PC-3 (cell line): ENCODE results near the gene PELO. TPM values are rescaled to one million over a fixed set of nuclear protein-coding genes. Genes with fewer than 3 reads are reported as not detected.

ENCODE experiments used
- ATAC-seq: fragments of 200-7000 bp; cut with Tn5 transposase; 2 replicates; pipeline ENCODE4 v1.9.1; 2020; ENCODE audit warnings: mild to moderate bottlenecking, moderate library complexity
- BruUV-seq: library from RNA; stranded (reverse); fragments of 400-500 nt; replicated peaks from 2 replicates; lab custom pipeline; 2021; lab: Mats Ljungman, UMichigan
- CTCF ChIA-PET: fragments of 300-600 bp; sonication (Branson Sonifier 250); formaldehyde crosslinking; loops from one replicate; lab custom pipeline; 2022; ENCODE audit warnings: antibody characterized with exemption; lab: Charles Lee
- POLR2A ChIA-PET: fragments of 300-600 bp; sonication (Branson Sonifier 250); formaldehyde crosslinking; loops from one replicate; lab custom pipeline; 2022; ENCODE audit warnings: antibody characterized with exemption; ENCODE audit not compliant: unreplicated experiment; lab: Charles Lee
- DNase-seq: peaks from one replicate; pipeline ENCODE4 v3.0.0-alpha.2; 2015
- H2AFZ ChIP-seq: fragments of 300-600 bp; sonication (generic); 2 replicates; pipeline ENCODE4 v1.6.0; 2016; ENCODE audit warnings: antibody characterized with exemption, low read length
- H3F3A ChIP-seq: fragments of 300-600 bp; sonication (generic); one replicate; pipeline ENCODE4 v1.6.0; 2017; ENCODE audit warnings: antibody characterized with exemption, low read length, control low read depth, mild to moderate bottlenecking; ENCODE audit not compliant: unreplicated experiment
- H3K27ac ChIP-seq: fragments of 300-600 bp; sonication (generic); 2 replicates; pipeline ENCODE4 v1.5.1; 2016; ENCODE audit warnings: mild to moderate bottlenecking, low read length
- H3K27me3 ChIP-seq: fragments of 300-600 bp; sonication (generic); 2 replicates; pipeline ENCODE4 v1.6.1; 2016; ENCODE audit warnings: low read length, mixed read lengths
- H3K36me3 ChIP-seq: fragments of 300-600 bp; sonication (generic); 2 replicates; pipeline ENCODE4 v1.6.1; 2016; ENCODE audit warnings: low read depth, mixed run types, low read length, mixed read lengths
- H3K4me1 ChIP-seq: fragments of 300-600 bp; sonication (generic); 2 replicates; pipeline ENCODE4 v1.5.1; 2016; ENCODE audit warnings: low read length; ENCODE audit not compliant: insufficient read depth
- H3K4me2 ChIP-seq: fragments of 300-600 bp; sonication (generic); 2 replicates; pipeline ENCODE4 v1.6.0; 2016; ENCODE audit warnings: low read length
- H3K4me3 ChIP-seq: fragments of 300-600 bp; sonication (generic); 2 replicates; pipeline ENCODE4 v1.5.1; 2016; ENCODE audit warnings: mild to moderate bottlenecking, low read length, mixed read lengths
- H3K79me2 ChIP-seq: fragments of 300-600 bp; sonication (generic); 2 replicates; pipeline ENCODE4 v1.6.1; 2017; ENCODE audit warnings: low read length, mixed read lengths
- H3K9ac ChIP-seq: fragments of 300-600 bp; sonication (generic); 2 replicates; pipeline ENCODE4 v1.6.0; 2016; ENCODE audit warnings: mild to moderate bottlenecking, low read length
- H3K9me2 ChIP-seq: fragments of 300-600 bp; sonication (generic); replicated peaks from 2 replicates; pipeline ENCODE4 v1.6.1; 2016; ENCODE audit warnings: mixed run types, low read length, mixed read lengths
- H3K9me3 ChIP-seq: fragments of 300-600 bp; sonication (generic); 2 replicates; pipeline ENCODE4 v1.6.1; 2016; ENCODE audit warnings: low read length, mixed read lengths
- H4K20me1 ChIP-seq: fragments of 300-600 bp; sonication (generic); 2 replicates; pipeline ENCODE4 v1.6.1; 2016; ENCODE audit warnings: low read length, mixed read lengths
- CTCF ChIP-seq: fragments of 300-600 bp; sonication (generic); conservative IDR thresholded peaks from 2 replicates; pipeline ENCODE4 v1.5.1; 2017; ENCODE audit warnings: antibody characterized with exemption, low read depth, mild to moderate bottlenecking, low read length
- EZH2 ChIP-seq: fragments of 300-600 bp; sonication (generic); IDR thresholded peaks from one replicate; pipeline ENCODE4 v1.6.1; 2017; ENCODE audit warnings: antibody characterized with exemption, mild to moderate bottlenecking, low read length; ENCODE audit not compliant: unreplicated experiment
- EZH2phosphoT487 ChIP-seq: fragments of 300-600 bp; sonication (generic); IDR thresholded peaks from 2 replicates; pipeline ENCODE4 v1.6.1; 2018; ENCODE audit warnings: mild to moderate bottlenecking, antibody characterized with exemption, low read length, borderline replicate concordance
- intact Hi-C: fragments of 100-400 bp; cut with micrococcal nuclease; formaldehyde crosslinking; loops from 2 replicates; pipeline ENCODE4 v1.9.0; 2023
- total RNA-seq: library from RNA; depleted of rRNA; stranded (reverse); fragments of >200 nt; gene quantifications from 2 replicates; pipeline ENCODE4 v1.2.3, GENCODE V29; 2014

Gene PELO
- total RNA-seq, 1 experiment from 2014 or later = 45.3 TPM

GRCh38 chr5:52821901-52822300 is 34.2 kb downstream of the PELO start:
- H3K79me2 ChIP-seq = no peaks in the 10 kb centered on the region
- no peak overlapping the region for H3K4me3 ChIP-seq
- H4K20me1 ChIP-seq = no peaks in the 10 kb centered on the region
- no peaks in the 10 kb centered on the region for H3K9me2 ChIP-seq
- no peaks in the 10 kb centered on the region for H3K9me3 ChIP-seq
- H3F3A ChIP-seq = no peaks in the 10 kb centered on the region
- CTCF ChIA-PET = no interaction called here
- no peaks in the 10 kb centered on the region for H3K4me1 ChIP-seq
- no peaks in the 10 kb centered on the region for H3K36me3 ChIP-seq
- H3K27ac ChIP-seq = no peak overlapping the region
- no peak overlapping the region for H3K4me2 ChIP-seq
- intact Hi-C loops = no loop called here
- TF ChIP-seq EZH2 = no peak
- TF ChIP-seq CTCF = no peak
- no peak for TF ChIP-seq EZH2phosphoT487
- H3K27me3 ChIP-seq = no peaks in the 10 kb centered on the region
- DNase-seq (no peak), ATAC-seq (no peak)
- no TSS peak for BruUV-seq
- H2AFZ ChIP-seq = no peak overlapping the region
- H3K9ac ChIP-seq = no peak overlapping the region
- POLR2A ChIA-PET = no interaction called here

DNA sequence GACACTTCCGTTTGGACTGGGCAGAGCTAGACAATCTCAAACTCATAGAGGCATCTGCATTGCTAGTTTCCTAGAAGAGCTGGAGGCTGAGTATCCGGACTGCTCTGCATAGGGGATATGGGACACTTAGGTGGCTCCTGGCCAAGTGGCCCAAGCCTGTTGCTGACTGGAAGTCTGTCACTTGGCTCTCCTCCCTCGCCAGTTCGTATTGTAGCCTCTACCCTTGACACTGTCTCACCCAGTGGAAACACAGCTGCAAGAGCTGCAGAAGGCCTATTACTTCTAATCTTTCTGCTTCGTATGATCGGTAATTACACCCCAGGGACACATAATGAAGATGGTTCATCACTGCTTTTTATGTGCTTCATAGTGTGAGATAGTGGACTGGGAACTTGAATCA is 34.7 kb downstream of the PELO start:
- no peak overlapping the region for H3K9ac ChIP-seq
- no peaks in the 10 kb centered on the region for H3K79me2 ChIP-seq
- ChIA-PET POLR2A (no interaction called here), CTCF (no interaction called here)
- intact Hi-C loops = no loop called here
- DNase-seq = no peak
- H3K9me2 ChIP-seq = no peaks in the 10 kb centered on the region
- H3K4me1 ChIP-seq = no peaks in the 10 kb centered on the region
- H4K20me1 ChIP-seq = no peaks in the 10 kb centered on the region
- no peak overlapping the region for H3K27ac ChIP-seq
- H3K27me3 ChIP-seq = no peaks in the 10 kb centered on the region
- TF ChIP-seq CTCF = no peak
- no peak for TF ChIP-seq EZH2phosphoT487
- TF ChIP-seq EZH2 = no peak
- no peak for ATAC-seq
- H3F3A ChIP-seq = no peaks in the 10 kb centered on the region
- no TSS peak for BruUV-seq
- no peak overlapping the region for H2AFZ ChIP-seq
- no peaks in the 10 kb centered on the region for H3K9me3 ChIP-seq
- no peaks in the 10 kb centered on the region for H3K36me3 ChIP-seq
- no peak overlapping the region for H3K4me2 ChIP-seq
- no peak overlapping the region for H3K4me3 ChIP-seq

- H2AFZ ChIP-seq = no peak overlapping the region
- DNase-seq (no peak), ATAC-seq (no peak)
- no peak overlapping the region for H3K9ac ChIP-seq
- H3K9me2 ChIP-seq = no peaks in the 10 kb centered on the region
- H3K27me3 ChIP-seq = no peaks in the 10 kb centered on the region
- ChIA-PET CTCF (no interaction called here), POLR2A (no interaction called here)
- no peak for TF ChIP-seq EZH2
- no peak for TF ChIP-seq EZH2phosphoT487
- no peak for TF ChIP-seq CTCF
- BruUV-seq = no TSS peak
- H3K79me2 ChIP-seq = no peaks in the 10 kb centered on the region
- no peaks in the 10 kb centered on the region for H3K9me3 ChIP-seq
- H4K20me1 ChIP-seq = no peaks in the 10 kb centered on the region
- H3K27ac ChIP-seq = no peak overlapping the region
- no peaks in the 10 kb centered on the region for H3K36me3 ChIP-seq
- no peaks in the 10 kb centered on the region for H3K4me1 ChIP-seq
- H3K4me3 ChIP-seq = no peak overlapping the region
- no peaks in the 10 kb centered on the region for H3F3A ChIP-seq
- intact Hi-C loops = no loop called here
- no peak overlapping the region for H3K4me2 ChIP-seq
These were observed 37.1 kb downstream of the PELO start for GRCh38 chr5:52824827-52825226.
